Measurements from ENCODE around the gene ZG16.

- TF ChIP-seq EZH2 (IDR thresholded peaks at IDR 0.05; ENCODE audit: borderline replicate concordance, low read length) (no peak), CTCF (IDR thresholded peaks at IDR 0.05; ENCODE audit: low read length) (no peak)
These were observed 26.6 kb downstream of the ZG16 start for GRCh38 chr16:29804455-29805231.

All from OCI-LY1 (cell line).